ENCODE results near the gene LAMA3.

Gene LAMA3

DNA sequence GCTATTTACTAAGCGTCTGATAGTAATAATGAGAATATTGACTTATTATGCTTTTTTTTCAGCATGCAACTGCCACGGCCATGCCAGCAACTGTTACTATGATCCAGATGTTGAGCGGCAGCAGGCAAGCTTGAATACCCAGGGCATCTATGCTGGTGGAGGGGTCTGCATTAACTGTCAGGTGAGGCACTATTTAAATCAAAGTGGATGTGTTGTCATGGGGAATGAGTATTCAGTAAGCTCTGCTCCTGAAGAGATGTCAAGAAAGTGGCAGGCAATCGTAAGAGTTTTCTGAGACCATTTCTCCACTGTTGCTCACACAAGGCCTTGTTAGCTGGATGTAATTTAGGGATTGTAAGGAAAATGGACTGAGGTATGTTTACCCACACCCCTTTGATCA is 74.1 kb downstream of the LAMA3 start:
- TF ChIP-seq, protein P1, sequence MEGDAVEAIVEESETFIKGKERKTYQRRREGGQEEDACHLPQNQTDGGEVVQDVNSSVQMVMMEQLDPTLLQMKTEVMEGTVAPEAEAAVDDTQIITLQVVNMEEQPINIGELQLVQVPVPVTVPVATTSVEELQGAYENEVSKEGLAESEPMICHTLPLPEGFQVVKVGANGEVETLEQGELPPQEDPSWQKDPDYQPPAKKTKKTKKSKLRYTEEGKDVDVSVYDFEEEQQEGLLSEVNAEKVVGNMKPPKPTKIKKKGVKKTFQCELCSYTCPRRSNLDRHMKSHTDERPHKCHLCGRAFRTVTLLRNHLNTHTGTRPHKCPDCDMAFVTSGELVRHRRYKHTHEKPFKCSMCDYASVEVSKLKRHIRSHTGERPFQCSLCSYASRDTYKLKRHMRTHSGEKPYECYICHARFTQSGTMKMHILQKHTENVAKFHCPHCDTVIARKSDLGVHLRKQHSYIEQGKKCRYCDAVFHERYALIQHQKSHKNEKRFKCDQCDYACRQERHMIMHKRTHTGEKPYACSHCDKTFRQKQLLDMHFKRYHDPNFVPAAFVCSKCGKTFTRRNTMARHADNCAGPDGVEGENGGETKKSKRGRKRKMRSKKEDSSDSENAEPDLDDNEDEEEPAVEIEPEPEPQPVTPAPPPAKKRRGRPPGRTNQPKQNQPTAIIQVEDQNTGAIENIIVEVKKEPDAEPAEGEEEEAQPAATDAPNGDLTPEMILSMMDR (IDR thresholded peaks at IDR 0.05; ENCODE audit: low read depth, low read length, missing control alignments), result no peak
- no peak overlapping the region for H3K4me3 ChIP-seq (ENCODE audit: low read depth, low read length)
- no peak for DNase-seq (ENCODE audit: low read depth)

GRCh38 chr18:23765931-23766330 is 76.7 kb downstream of the LAMA3 start:
- no peak for DNase-seq (ENCODE audit: low read depth)
- TF ChIP-seq, protein P1 (IDR thresholded peaks at IDR 0.05; ENCODE audit: low read depth, low read length, missing control alignments), result no peak
- H3K4me3 ChIP-seq (ENCODE audit: low read depth, low read length), result no peak overlapping the region

GRCh38 chr18:23772327-23773024 is 83.2 kb downstream of the LAMA3 start:
- H3K4me3 ChIP-seq (ENCODE audit: low read depth, low read length), result no peak overlapping the region
- TF ChIP-seq, protein P1 (IDR thresholded peaks at IDR 0.05; ENCODE audit: low read depth, low read length, missing control alignments), result no peak
- no peak for DNase-seq (ENCODE audit: low read depth)

- H3K4me3 ChIP-seq (ENCODE audit: low read depth, low read length), result no peak overlapping the region
- DNase-seq (ENCODE audit: low read depth), result no peak
- TF ChIP-seq, protein P1 (IDR thresholded peaks at IDR 0.05; ENCODE audit: low read depth, low read length, missing control alignments), result no peak
Measured at GRCh38 chr18:23776306-23776705, 87.1 kb downstream of the LAMA3 start.

DNA sequence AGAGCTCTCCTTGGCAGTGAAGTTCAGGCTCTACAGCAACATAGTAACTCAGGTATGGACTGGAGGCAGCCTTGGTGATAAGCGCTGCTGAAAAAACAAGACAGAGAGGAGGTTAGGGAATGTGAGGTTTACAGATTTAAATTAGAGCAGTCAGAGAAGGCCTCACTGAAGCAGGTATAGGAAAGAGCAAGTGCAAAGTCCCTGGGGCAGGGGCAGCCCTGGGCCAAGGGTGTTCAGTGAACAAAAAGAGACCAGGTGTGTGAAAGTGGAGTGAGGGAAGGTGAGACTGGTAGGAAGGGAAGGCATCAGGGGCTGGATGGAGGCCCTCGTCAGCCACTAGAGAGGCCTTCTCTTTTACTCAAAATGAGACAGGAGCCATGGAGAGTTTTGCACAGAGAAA is 89.6 kb downstream of the LAMA3 start:
- H3K4me3 ChIP-seq (ENCODE audit: low read depth, low read length), result no peak overlapping the region
- TF ChIP-seq, protein P1 (IDR thresholded peaks at IDR 0.05; ENCODE audit: low read depth, low read length, missing control alignments), result no peak
- no peak for DNase-seq (ENCODE audit: low read depth)

DNA sequence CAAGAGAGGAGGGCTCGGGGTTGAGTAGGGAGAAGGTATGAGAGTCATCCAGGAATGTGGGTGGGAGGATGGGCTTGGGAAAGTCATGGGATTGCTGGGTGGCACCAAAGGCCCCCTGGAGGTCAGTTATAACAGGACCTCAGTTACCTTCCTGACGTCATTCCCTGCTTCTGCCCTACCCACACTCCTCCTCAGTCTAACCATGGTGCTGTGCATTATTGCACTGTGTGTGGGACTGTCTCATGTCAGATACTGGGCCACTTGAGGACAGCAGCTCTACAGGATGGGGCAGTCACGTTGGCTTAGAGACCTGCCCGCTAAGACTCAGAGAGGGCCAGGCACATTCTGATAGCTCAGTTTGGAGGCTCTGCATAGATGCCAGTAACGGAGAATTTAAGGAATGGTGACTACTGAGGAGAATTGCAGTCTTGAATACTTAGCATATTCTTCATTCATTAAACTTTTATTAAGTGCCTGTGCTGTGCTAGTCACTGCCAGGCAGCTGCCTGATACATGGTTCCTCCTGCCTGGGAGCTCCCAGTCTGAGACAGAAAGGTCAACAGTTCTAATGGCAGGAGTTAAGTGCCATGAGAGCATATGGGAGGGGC is 90.5 kb downstream of the LAMA3 start:
- TF ChIP-seq, protein P1 (IDR thresholded peaks at IDR 0.05; ENCODE audit: low read depth, low read length, missing control alignments), result peak; percentile 14
- no peak for DNase-seq (ENCODE audit: low read depth)
- no peak overlapping the region for H3K4me3 ChIP-seq (ENCODE audit: low read depth, low read length)

GRCh38 chr18:23784832-23785245 is 95.6 kb downstream of the LAMA3 start:
- H3K4me3 ChIP-seq (ENCODE audit: low read depth, low read length), result no peak overlapping the region
- TF ChIP-seq, protein P1 (IDR thresholded peaks at IDR 0.05; ENCODE audit: low read depth, low read length, missing control alignments), result no peak
- no peak for DNase-seq (ENCODE audit: low read depth)
